GM13976 (cell line): ENCODE data around the gene TGFBR3.
A peak's percentile ranks its signal among the peaks of the same experiment; 100 is the strongest.
"Not testable (repeated sequence)": the region's sequence is repeated elsewhere in the genome, so short reads cannot be mapped to it uniquely, and the experiment has no call there.

Experiments used
- DNase-seq: peaks from one replicate; pipeline ENCODE4 v3.0.0; 2012; ENCODE audit warnings: low spot score
- CTCF ChIP-seq: IDR thresholded peaks from 2 replicates; pipeline ENCODE4 v1.5.1; 2012; ENCODE audit warnings: borderline replicate concordance, mild to moderate bottlenecking; ENCODE audit not compliant: insufficient read depth; ENCODE audit errors: extremely low read depth, missing control alignments, control extremely low read depth
- in situ Hi-C: fragments of 300-500 bp; cut with MboI; formaldehyde crosslinking; loops from one replicate; pipeline ENCODE4 v1.12.0; 2022; ENCODE audit warnings: low sequenced_read_pairs, mixed read lengths, inconsistent platforms; ENCODE audit not compliant: unreplicated experiment

TGFBR3 gene

DNA sequence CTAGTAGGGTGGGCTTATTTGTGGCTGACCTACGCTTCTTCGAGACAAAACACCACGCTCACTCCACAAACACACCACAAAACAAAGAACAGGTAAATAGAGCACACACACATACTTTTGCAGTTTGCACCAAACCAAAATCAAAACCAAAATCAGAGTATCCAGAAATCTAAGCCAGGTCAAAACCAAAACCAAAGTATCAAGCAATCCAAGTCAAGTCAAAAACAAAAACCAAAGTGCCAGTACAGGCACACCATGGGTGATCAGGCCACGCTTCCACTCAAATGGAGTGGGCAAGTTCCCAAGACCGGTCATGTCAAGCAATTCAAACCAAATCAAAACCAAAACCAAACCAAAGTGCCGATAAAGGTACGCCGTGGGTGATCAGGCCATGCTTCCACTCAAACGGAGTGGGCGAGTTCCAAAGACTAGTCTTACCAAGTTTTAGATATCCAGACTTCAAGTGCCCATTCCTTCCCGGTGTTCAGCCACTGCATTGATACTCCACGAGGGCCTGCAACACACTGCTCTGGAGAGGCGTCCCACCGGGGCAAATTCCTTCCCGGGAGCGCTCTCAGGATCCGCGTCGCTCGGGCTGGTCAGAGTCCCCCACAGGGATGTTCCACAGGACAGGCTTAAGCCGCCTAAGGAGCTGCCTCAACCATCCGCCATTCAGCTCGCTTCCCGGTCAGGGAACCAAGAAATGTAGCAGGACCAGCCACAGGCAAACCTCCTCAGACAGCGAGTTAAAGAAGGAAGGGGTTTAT is 216.2 kb downstream of the TGFBR3 start:
- no peak for DNase-seq

DNA sequence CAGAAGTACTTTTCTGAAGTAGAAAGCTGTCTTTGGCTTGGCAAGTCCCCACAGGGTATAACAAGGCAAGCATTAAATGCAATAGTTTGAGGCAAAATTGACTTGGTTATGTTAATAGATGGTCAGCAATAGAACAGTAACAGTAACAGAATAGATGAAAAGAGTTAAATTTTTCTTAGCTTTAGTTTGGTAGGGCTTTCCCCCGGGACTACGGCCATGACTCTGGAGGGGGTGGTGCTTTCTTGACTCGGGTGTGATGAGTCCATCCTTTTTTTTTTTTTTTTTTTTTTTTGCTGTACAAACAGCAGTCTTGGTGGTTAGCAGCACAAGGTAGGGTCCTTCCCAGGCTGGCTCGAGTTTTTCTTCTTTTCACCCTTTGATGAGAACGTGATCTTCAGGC is 219.3 kb downstream of the TGFBR3 start:
- in situ Hi-C loops, DNase-seq: not testable (repeated sequence)

More for the DNA sequence above, 216.2 kb downstream of the TGFBR3 start:
- no peak for TF ChIP-seq CTCF
- in situ Hi-C loops = no loop called here

GRCh38 chr1:91661121-91661520 is 224.8 kb downstream of the TGFBR3 start:
- in situ Hi-C loops = no loop called here
- no peak for DNase-seq
- TF ChIP-seq CTCF = no peak

DNA sequence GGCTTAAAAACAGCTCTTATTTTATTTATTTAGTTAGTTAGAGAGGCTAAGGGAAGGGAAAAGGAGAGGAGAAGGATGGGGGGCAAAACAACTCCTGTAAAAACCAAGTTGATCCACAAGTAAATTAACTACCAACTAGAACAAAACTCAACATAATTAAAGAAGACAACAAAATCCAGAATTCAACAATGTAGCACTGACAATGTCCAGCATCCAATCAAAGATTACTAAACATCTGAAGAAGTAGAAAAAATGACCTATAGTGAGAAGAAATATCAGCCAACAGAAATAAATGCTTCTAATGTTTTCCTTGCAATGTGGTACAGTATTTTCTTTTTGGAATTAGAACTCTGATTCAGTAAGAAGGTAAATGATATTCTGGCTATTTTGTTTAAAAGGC is 225.2 kb downstream of the TGFBR3 start:
- DNase-seq = no peak
- in situ Hi-C loops = no loop called here

DNA sequence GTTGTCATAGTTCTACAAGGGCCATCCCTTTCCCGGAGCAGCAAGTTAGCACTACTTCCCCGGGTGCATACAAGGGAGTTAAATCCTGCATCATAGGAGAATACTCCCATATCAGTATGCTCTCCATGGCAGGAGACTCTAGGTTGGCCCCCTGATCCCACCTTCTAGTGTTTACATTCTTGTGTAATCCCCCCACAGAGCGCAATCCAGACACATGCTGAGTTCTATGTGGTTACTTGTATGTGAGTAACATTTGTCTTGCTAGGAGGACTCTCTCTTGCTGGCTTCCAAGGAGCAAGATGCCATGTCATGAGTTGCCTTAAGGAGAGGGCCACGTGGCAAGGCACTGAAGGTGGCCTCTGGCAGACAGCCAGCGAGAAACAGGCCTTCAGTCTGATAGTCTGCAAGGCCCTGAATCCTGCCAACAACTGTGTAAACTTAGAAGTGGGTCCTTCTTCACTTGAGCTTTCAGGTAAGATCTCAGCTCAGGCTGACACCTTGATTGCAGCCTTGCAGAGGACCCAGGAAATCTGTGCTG is 230.0 kb downstream of the TGFBR3 start:
- no peak for DNase-seq
- no peak for TF ChIP-seq CTCF
- in situ Hi-C loops = no loop called here

More for the DNA sequence above, 225.2 kb downstream of the TGFBR3 start:
- TF ChIP-seq CTCF = no peak

DNA sequence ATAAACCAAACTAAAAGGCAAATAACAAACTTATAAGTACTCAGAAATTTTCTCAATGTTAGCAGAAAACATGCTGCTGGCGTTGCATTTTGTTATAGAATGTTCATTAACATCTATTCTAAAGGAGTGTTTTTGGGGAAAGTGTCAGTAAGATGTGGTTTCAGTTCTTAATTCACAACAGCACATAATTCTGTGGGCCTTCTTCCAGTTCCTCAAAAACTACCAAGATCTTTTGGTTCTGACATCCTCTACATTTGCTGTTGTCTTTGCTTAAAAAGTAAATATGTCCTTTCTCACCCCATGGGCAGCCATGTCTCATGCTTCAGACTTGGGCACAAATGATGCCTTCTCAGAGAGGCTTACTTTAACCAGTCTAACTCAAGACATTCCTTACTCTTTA is 232.8 kb downstream of the TGFBR3 start:
- in situ Hi-C loops = no loop called here
- DNase-seq = peak; percentile 36
- TF ChIP-seq CTCF = no peak

GRCh38 chr1:91651661-91652071 is 234.3 kb downstream of the TGFBR3 start:
- no peak for DNase-seq
- TF ChIP-seq CTCF = no peak
- in situ Hi-C loops = no loop called here
